Measurements from ENCODE around the gene RGS4.

DNA sequence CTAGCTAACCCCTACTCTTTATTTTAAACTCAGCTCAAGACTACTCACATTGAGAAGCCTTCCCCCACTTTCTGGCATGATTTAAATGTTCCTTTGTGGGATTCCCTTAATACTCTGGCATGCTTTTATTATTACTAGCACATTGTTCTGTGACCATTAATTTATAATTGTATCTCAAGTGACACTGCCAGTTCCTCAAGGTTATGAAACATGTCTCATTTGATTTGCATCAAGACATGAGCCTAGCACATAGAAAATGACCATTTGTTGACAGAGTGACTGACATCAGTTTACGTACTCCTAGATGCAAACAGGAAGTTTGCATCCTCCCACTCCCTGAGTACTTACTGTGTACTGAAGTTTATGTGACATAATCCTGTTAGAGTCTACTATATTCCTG lies 15.2 kb downstream of the RGS4 start:
- TF ChIP-seq CTCF (conservative IDR thresholded peaks at IDR 0.05; ENCODE audit: low read length) (no peak), EZH2phosphoT487 (IDR thresholded peaks at IDR 0.05; ENCODE audit: borderline replicate concordance) (no peak)
